Psoas muscle (tissue), 8 donors: Measurements from ENCODE around the gene CLIC4. TPM values are rescaled to one million over a fixed set of nuclear protein-coding genes. Genes with fewer than 3 reads are reported as not detected.
"Not testable (repeated sequence)": the region's sequence is repeated elsewhere in the genome, so short reads cannot be mapped to it uniquely, and the experiment has no call there.

Experiments
- ATAC-seq, 4 donors: fragments of 200-7000 bp; cut with Tn5 transposase; one replicate each; pipeline ENCODE4 v1.9.1; 2020; ENCODE audit warnings: moderate library complexity in 3 of 4, mild to moderate bottlenecking in 2 of 4
- DNase-seq, 2 donors: peaks; one replicate each; pipeline ENCODE4 v3.0.0-alpha.2; 2020
- H3K27ac ChIP-seq: fragments of 200-600 bp; one replicate; pipeline ENCODE4 v1.8.0; 2022
- H3K27me3 ChIP-seq, 3 donors: fragments of 200-600 bp in 1 of 3; one replicate each; pipeline versions ENCODE4 v1.6.1 to v1.8.0; 2013 to 2022; ENCODE audit warnings: low read length in 2 of 3, mild to moderate bottlenecking in 2 of 3, moderate library complexity in 1 of 3; ENCODE audit not compliant: insufficient read depth in 3 of 3
- H3K36me3 ChIP-seq, 2 donors: fragments of 200-600 bp in 1 of 2; one replicate each; pipeline versions ENCODE4 v1.6.1 to v1.8.0; 2013 to 2022; ENCODE audit warnings: low read depth in 1 of 2, mild to moderate bottlenecking in 1 of 2, moderate library complexity in 1 of 2; ENCODE audit not compliant: insufficient read depth in 1 of 2
- H3K4me1 ChIP-seq: fragments of 200-600 bp; one replicate; pipeline ENCODE4 v1.8.0; 2022
- H3K4me3 ChIP-seq: fragments of 200-600 bp; one replicate; pipeline ENCODE4 v1.8.0; 2022; ENCODE audit warnings: mild to moderate bottlenecking
- H3K9me3 ChIP-seq: fragments of 200-600 bp; one replicate; pipeline ENCODE4 v1.8.0; 2022
- CTCF ChIP-seq: fragments of 200-600 bp; IDR thresholded peaks from one replicate; pipeline ENCODE4 v1.8.0; 2022; ENCODE audit warnings: antibody characterized with exemption
- WGBS, 3 donors: extraction: QIAGEN DNeasy Blood & Tissue Kit; methylation state at CpG; one replicate each; pipeline versions ENCODE4 v1.1.6 to v1.1.7; 2013; 5-methylcytosine and 5-hydroxymethylcytosine counted together
- intact Hi-C, 2 donors: fragments of 100-400 bp; cut with DNase I; formaldehyde crosslinking; loops; one replicate each; pipeline versions ENCODE4 v1.11.0 to v1.14.2; 2022
- polyA plus RNA-seq, 3 donors: library from polyadenylated mRNA; stranded (reverse); fragments of 200-250 nt; gene quantifications; one replicate each; pipeline ENCODE4 v1.2.3, GENCODE V29; 2013
- total RNA-seq, 4 donors: library from RNA; stranded (reverse); fragmentation: NEBNext Ultra II Directional in 2 of 4; extraction: Animal tissue kit (Norgen Biotek cat#: 25700) in 2 of 4; gene quantifications; one replicate each; pipeline versions ENCODE4 v1.2.1 to v1.2.4, GENCODE V29; 2021 to 2023
- donor health status: healthy with polysubstance abuse.
- donor health status: DM: no; HTN: no; CAD: no; lungs with moderate emphysema.
- donor health status: Bipolar disorder and iron deficiency.
- donor health status: healthy.
- donor health status: DM: yes; HTN: yes; CAD: no.
- donor health status: DM: no; HTN: no; CAD: no.
- donor health status: DM: no; HTN: no; CAD: no.
- donor health status: DM: yes; HTN: yes; CAD: no.

CLIC4 gene
- total and polyA plus RNA-seq, 7 donors = 22.1 to 67.3 (median 44.8) TPM

- Histone ChIP-seq H3K36me3 (no peaks in the 10 kb centered on the region), H3K27me3 (no peaks in the 10 kb centered on the region), H3K4me3 (no peak overlapping the region), H3K9me3 (no peaks in the 10 kb centered on the region), H3K4me1 (no peaks in the 10 kb centered on the region), H3K27ac (no peak overlapping the region)
- DNase-seq (no peak), ATAC-seq (no peak)
- TF ChIP-seq CTCF = no peak
- intact Hi-C loops = no loop called here
- 81 to 88% (median 86%) methylated on average over 2 of the region's 2 CpGs for WGBS, 3 donors
Observed at GRCh38 chr1:24806588-24806987, 61.3 kb downstream of the CLIC4 start.

GRCh38 chr1:24811494-24811893 is 66.2 kb downstream of the CLIC4 start:
- intact Hi-C loops, H3K4me3 ChIP-seq, H3K9me3 ChIP-seq, H3K27me3 ChIP-seq, H3K27ac ChIP-seq, DNase-seq, H3K36me3 ChIP-seq, H3K4me1 ChIP-seq, ATAC-seq: not testable (repeated sequence)
- WGBS, 3 donors = 98 to 100% (median 100%) methylated on average over 3 of the region's 3 CpGs

GRCh38 chr1:24820221-24820620 is 75.0 kb downstream of the CLIC4 start:
- not testable (repeated sequence) for DNase-seq, H3K27ac ChIP-seq, ATAC-seq, H3K9me3 ChIP-seq, H3K4me1 ChIP-seq, H3K27me3 ChIP-seq, H3K4me3 ChIP-seq, H3K36me3 ChIP-seq
- intact Hi-C loops = loop anchor here in 1 of 2 donors (10.0 kb wide), 1 partner anchor 65 kb away; no protein-coding TSS in a partner anchor
- WGBS, 3 donors = 72 to 81% (median 75%) methylated on average over 1 of the region's 1 CpG

- intact Hi-C loops = loop anchor here in 1 of 2 donors (10.0 kb wide), 1 partner anchor 68 kb away; no protein-coding TSS in a partner anchor
- ATAC-seq (no peak), DNase-seq (no peak)
- Histone ChIP-seq H3K4me1 (no peaks in the 10 kb centered on the region), H3K27me3 (no peaks in the 10 kb centered on the region), H3K36me3 (no peaks in the 10 kb centered on the region), H3K4me3 (no peak overlapping the region), H3K9me3 (no peaks in the 10 kb centered on the region), H3K27ac (no peak overlapping the region)
- no peak for TF ChIP-seq CTCF
Observed at GRCh38 chr1:24822887-24823286, 77.6 kb downstream of the CLIC4 start.

- 92 to 98% (median 94%) methylated on average over 12 of the region's 12 CpGs for whole genome bisulfite sequencing, 3 donors
- ATAC-seq, H3K4me3 ChIP-seq, DNase-seq, H3K27ac ChIP-seq, H3K4me1 ChIP-seq, H3K27me3 ChIP-seq, H3K36me3 ChIP-seq, H3K9me3 ChIP-seq: not testable (repeated sequence)
- intact Hi-C loops = loop anchor here in 1 of 2 donors (10.0 kb wide), 1 partner anchor 69 kb away; no protein-coding TSS in a partner anchor
Observed at GRCh38 chr1:24823486-24823885, 78.2 kb downstream of the CLIC4 start.

GRCh38 chr1:24825174-24825573 is 79.9 kb downstream of the CLIC4 start:
- Histone ChIP-seq H3K4me3 (no peak overlapping the region), H3K9me3 (no peaks in the 10 kb centered on the region), H3K27me3 (no peaks in the 10 kb centered on the region), H3K27ac (no peak overlapping the region), H3K36me3 (no peaks in the 10 kb centered on the region), H3K4me1 (no peaks in the 10 kb centered on the region)
- no peak for TF ChIP-seq CTCF
- DNase-seq (no peak), ATAC-seq (no peak)
- 95 to 99% (median 96%) methylated on average over 3 of the region's 3 CpGs for WGBS, 3 donors
- intact Hi-C loops = loop anchor here (5.0 to 10.0 kb wide), 2 partner anchors 70 to 78 kb away; partner anchors contain the start of gene CLIC4 (in 1 of the 2)
